GM08714 (cell line): Measurements from ENCODE around the gene SUCLG2.

Source experiments
- H3K4me3 ChIP-seq: fragments of 200-500 bp; sonication (Bioruptor generic); 2 replicates; pipeline ENCODE4 v1.5.1; 2014; ENCODE audit warnings: mild to moderate bottlenecking, low read length, inconsistent platforms
- ZNF274 ChIP-seq: IDR thresholded peaks from 2 replicates; pipeline ENCODE4 v1.6.1; 2012; ENCODE audit warnings: mild to moderate bottlenecking, low read depth, low read length

The SUCLG2 gene

GRCh38 chr3:67381667-67382272 lies 272.6 kb downstream of the SUCLG2 start:
- no peak overlapping the region for H3K4me3 ChIP-seq
- TF ChIP-seq ZNF274 = no peak

GRCh38 chr3:67380118-67380517 lies 274.3 kb downstream of the SUCLG2 start:
- no peak for TF ChIP-seq ZNF274
- H3K4me3 ChIP-seq = no peak overlapping the region

- no peak for TF ChIP-seq ZNF274
- no peak overlapping the region for H3K4me3 ChIP-seq
Measured at GRCh38 chr3:67377299-67377698, 277.1 kb downstream of the SUCLG2 start.

GRCh38 chr3:67376416-67376815 lies 278.0 kb downstream of the SUCLG2 start:
- no peak overlapping the region for H3K4me3 ChIP-seq
- no peak for TF ChIP-seq ZNF274

- no peak for TF ChIP-seq ZNF274
Measured at GRCh38 chr3:67375976-67376375, 278.4 kb downstream of the SUCLG2 start.

GRCh38 chr3:67362686-67363085 lies 291.7 kb downstream of the SUCLG2 start:
- H3K4me3 ChIP-seq = no peak overlapping the region
- TF ChIP-seq ZNF274 = no peak

More at GRCh38 chr3:67375976-67376375, 278.4 kb downstream of the SUCLG2 start:
- H3K4me3 ChIP-seq = no peak overlapping the region

- no peak for TF ChIP-seq ZNF274
- no peak overlapping the region for H3K4me3 ChIP-seq
Measured at GRCh38 chr3:67361770-67362169, 292.6 kb downstream of the SUCLG2 start.

- TF ChIP-seq ZNF274 = no peak
- no peak overlapping the region for H3K4me3 ChIP-seq
Measured at GRCh38 chr3:67361323-67361722, 293.1 kb downstream of the SUCLG2 start.

GRCh38 chr3:67357610-67358458 lies 296.6 kb downstream of the SUCLG2 start:
- no peak for TF ChIP-seq ZNF274
- H3K4me3 ChIP-seq = no peak overlapping the region

- TF ChIP-seq ZNF274 = no peak
- no peak overlapping the region for H3K4me3 ChIP-seq
Measured at GRCh38 chr3:67349551-67350174, 304.7 kb downstream of the SUCLG2 start.

GRCh38 chr3:67346081-67346480 lies 308.3 kb downstream of the SUCLG2 start:
- TF ChIP-seq ZNF274 = no peak
- no peak overlapping the region for H3K4me3 ChIP-seq

GRCh38 chr3:67335813-67336212 lies 318.6 kb downstream of the SUCLG2 start:
- no peak overlapping the region for H3K4me3 ChIP-seq
- TF ChIP-seq ZNF274 = no peak

- H3K4me3 ChIP-seq = no peak overlapping the region
- no peak for TF ChIP-seq ZNF274
Measured at GRCh38 chr3:67334588-67334987, 319.8 kb downstream of the SUCLG2 start.

- TF ChIP-seq ZNF274 = no peak
- no peak overlapping the region for H3K4me3 ChIP-seq
Measured at GRCh38 chr3:67329358-67329757, 325.1 kb downstream of the SUCLG2 start.

- no peak for TF ChIP-seq ZNF274
- no peak overlapping the region for H3K4me3 ChIP-seq
Measured at GRCh38 chr3:67327582-67327981, 326.8 kb downstream of the SUCLG2 start.
